G401.6 (cell line): Measurements from ENCODE around the gene TNK1.
A peak's percentile ranks its signal among the peaks of the same experiment; 100 is the strongest.

ENCODE experiments used
- FAIRE-seq: peaks from 2 replicates; lab custom pipeline; 2012; peaks lifted over from hg19 to GRCh38; lab: Jason Lieb, UNC

The TNK1 gene

DNA sequence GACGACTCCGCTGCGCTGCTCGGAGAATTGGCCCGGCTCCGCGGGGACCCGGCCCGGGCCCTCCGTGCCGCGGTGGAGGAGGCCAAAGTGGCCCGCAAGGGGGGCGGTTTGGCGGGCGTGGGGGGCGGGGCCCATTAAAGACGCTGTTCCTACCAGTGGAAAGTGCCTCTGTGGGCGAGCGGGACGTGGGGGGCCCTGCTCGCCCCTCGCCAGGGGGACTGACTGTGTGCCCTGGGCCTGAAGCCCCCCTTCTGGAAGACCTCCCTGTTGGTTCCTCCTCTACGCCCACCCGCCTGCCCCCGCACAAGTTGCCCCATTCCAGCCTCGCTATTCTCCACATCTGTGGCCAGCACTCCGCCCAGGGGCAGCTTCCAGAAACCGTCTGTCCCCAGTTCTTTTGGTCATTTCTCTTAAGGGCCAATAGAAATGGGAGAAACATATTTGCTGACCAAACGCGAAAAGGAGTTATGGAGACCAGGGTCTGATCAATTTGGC, 56.5 kb downstream of the TNK1 start:
- FAIRE-seq = no peak

DNA sequence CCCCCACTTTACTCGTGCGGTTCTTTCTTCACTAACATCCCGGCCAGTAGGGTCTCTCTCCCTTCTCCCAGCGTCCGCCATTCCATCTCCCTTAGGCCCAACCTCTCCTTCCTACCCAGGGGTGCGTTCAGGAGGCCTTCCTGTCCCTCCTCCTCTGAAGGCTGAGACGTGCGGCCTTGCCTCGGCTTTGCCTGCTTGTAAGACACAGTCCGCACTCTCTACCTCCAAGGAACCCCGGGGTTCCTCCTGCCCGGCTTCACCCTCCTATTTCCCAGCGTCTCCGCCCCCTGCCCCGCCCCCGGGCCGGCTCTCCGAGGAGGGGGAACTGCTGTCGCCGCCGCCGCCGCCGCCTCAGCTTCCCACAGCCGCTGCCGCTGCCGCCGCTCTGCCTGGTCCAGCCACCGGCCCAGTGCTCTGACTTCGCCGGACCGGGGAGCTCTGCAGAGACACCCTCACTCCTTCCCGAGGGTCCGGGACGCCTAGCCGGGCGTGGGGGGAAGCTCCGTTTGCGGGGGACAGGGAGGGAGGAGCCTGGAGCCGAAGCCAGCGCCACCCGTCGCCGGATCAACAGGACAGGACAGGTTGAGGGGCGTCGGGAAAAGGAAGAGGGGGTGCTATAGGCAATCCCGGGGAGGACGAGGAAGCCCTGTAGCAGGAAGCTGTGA, 57.2 kb downstream of the TNK1 start:
- peak; percentile 65 for FAIRE-seq

DNA sequence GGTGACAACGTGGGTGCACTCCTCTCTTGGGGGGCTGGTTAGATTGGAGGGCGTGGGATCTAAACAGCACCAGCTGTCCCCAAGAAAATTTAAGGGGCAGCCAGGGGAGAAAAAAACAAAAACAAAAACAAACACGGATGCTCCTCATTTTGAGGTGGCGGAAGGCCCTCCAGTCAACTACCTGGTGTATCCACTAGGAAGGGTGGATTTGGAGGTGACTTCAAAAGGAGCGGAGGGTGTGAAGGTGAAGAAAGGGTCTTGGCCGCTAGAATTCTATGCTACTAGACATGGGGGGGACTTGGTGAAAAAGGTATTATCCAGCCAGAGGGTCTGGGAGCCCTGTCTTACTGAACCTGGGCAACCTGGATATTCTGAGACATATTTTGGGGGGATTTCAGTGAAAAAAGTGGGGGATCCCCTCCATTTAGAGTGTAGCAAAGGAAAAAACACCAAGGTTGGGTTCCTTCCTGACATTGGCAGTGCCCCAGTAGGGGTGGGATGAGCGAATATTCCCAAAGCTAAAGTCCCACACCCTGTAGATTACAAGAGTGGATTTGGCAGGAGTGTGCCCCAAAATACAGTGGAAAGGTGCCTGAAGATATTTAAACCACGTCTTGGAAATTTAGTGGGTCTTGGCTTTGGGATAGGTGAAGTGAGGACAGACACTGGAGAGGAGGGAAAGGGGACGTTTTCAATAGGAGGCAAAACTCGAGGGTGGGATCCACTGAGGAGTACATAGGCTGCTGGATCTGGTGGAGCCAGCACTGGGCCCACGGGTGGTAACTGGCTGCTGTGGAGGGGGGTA, 58.0 kb downstream of the TNK1 start:
- FAIRE-seq = no peak
